NT2/D1 (cell line): Measurements from ENCODE around the gene C5orf15.

Source experiments
- SUZ12 ChIP-seq: IDR thresholded peaks from 2 replicates; pipeline ENCODE4 v1.6.1; 2011; ENCODE audit not compliant: insufficient read length, insufficient read depth; ENCODE audit errors: extremely low read depth
- YY1 ChIP-seq: IDR thresholded peaks from 2 replicates; pipeline ENCODE4 v1.6.1; 2011; ENCODE audit not compliant: insufficient read length, insufficient read depth

- TF ChIP-seq YY1, result no peak
- no peak for TF ChIP-seq SUZ12
Observed at GRCh38 chr5:133998042-133998441, 29.6 kb upstream of the C5orf15 start.
